ENCODE data around the gene EFCAB8.

Gene EFCAB8

GRCh38 chr20:32986331-32986966 lies 127.7 kb downstream of the EFCAB8 start:
- DNase-seq (ENCODE audit: low spot score): no peak

GRCh38 chr20:32987044-32987825 lies 128.5 kb downstream of the EFCAB8 start:
- no peak for DNase-seq (ENCODE audit: low spot score)

- no peak for DNase-seq (ENCODE audit: low spot score)
Observed at GRCh38 chr20:32988008-32988407, 129.3 kb downstream of the EFCAB8 start.

GRCh38 chr20:32989507-32990283 lies 131.0 kb downstream of the EFCAB8 start:
- no peak for DNase-seq (ENCODE audit: low spot score)

- no peak for DNase-seq (ENCODE audit: low spot score)
Observed at GRCh38 chr20:32990426-32990825, 131.7 kb downstream of the EFCAB8 start.

GRCh38 chr20:32991383-32991782 lies 132.7 kb downstream of the EFCAB8 start:
- no peak for DNase-seq (ENCODE audit: low spot score)

DNA sequence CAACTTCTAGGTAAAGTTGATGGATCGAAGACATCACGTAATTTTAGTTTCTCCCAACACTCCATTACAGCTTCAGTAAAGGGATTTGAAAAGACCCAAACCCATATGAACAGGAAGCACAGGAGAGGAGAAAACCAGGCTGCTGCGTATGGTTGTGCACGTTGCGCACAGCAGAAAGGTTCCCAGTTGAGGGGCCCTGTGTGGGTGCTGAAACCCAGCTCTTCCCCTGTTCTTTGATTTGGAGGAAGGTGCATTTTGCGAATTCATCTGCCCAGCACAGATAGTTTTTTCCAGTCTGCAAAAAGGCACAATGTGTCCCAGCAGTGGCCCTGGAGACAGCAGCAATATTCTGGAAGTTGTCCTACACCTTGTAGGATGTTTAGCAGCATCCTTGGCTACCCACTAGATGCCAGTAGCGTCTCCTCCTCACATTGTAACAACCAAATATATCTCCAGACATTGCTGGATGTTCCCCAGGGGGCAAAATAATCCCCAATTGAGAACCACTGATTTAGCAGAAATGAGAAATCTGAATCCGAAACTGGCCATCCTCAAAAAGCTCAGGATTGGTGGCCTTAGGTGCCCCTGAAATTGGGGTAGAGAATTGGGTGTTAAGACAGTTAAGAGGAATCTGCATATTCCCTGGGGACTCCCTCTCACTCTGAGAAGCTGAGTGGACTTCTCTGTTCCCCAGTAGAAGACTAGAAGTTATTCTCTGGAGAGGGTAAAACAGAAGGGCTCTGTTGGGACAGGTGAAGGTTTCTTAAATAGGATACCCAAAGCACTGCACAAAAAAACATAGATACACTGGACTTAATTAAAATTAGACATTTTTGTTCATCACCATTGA lies 133.3 kb downstream of the EFCAB8 start:
- no peak for DNase-seq (ENCODE audit: low spot score)

DNA sequence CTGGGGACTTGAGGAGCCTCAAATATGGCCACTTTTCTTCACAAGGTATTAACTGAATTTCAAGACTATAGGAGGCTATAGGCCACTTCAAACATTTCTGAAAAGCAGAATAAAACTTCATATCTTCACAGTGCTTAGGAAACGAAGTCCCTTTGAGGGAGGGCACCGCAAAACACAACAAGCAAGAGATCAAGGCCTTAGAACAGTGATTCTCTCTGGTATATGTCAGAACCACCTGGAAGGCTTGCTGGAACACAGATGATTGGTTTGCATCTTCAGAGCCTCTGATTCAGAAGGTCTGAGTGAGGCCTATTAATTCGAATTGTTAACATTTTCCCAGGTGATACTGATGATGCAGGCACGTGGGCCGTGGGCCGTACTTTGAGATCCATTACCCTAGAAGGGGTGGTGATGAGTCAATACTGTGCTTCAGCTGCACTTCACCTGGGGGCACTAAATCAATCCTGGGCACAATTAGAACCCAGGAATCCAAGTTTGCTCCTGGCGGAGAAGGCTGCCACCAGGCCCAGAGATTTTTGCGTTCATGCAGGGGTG lies 134.8 kb downstream of the EFCAB8 start:
- no peak for DNase-seq (ENCODE audit: low spot score)

- DNase-seq (ENCODE audit: low spot score): no peak
Observed at GRCh38 chr20:32995802-32996201, 137.1 kb downstream of the EFCAB8 start.

GRCh38 chr20:32997431-32997830 lies 138.7 kb downstream of the EFCAB8 start:
- DNase-seq (ENCODE audit: low spot score): no peak

GRCh38 chr20:32999603-33000250 lies 141.0 kb downstream of the EFCAB8 start:
- no peak for DNase-seq (ENCODE audit: low spot score)

GRCh38 chr20:33000802-33001466 lies 142.2 kb downstream of the EFCAB8 start:
- no peak for DNase-seq (ENCODE audit: low spot score)

DNA sequence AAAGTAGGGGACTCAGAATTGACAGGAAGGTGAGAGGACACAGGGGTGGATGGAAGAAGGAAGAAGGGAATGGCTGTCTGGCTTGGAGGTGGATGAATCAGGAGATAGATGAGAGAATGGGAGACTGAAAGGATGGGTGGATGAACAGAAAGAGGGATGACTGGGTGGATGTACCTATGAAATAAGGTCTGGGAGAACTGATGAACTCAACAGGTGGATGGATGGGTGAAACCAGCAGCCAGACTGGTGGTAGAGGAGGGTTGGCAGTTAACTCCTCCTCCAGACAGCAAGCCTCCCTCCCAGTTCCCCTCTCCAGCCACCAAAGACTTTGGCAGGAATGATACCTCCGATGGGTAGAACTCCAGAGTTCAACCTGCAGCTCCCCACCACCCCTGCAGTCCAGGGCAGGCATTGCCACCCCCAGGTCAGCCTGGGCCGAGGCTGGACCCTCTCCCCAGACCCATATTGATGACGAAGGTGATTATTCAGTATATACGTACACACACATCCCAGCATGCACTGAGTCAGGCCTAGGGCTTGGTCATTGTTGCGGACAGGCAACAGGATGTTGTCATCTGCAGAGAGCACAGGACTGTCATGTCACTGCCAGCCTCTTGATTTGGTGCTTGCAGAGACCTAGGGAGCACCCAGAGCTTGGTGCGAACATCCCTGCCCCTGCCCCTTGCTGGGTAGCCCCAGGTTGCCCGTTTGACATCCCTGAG lies 143.5 kb downstream of the EFCAB8 start:
- DNase-seq (ENCODE audit: low spot score): no peak

GRCh38 chr20:33004141-33004751 lies 145.5 kb downstream of the EFCAB8 start, which contains the start of gene SUN5:
Gene SUN5, minus strand, starts transcription at chr20:33004433. Its CDS starts 93 bp downstream, at chr20:33004340.
- no peak for DNase-seq (ENCODE audit: low spot score)

DNA sequence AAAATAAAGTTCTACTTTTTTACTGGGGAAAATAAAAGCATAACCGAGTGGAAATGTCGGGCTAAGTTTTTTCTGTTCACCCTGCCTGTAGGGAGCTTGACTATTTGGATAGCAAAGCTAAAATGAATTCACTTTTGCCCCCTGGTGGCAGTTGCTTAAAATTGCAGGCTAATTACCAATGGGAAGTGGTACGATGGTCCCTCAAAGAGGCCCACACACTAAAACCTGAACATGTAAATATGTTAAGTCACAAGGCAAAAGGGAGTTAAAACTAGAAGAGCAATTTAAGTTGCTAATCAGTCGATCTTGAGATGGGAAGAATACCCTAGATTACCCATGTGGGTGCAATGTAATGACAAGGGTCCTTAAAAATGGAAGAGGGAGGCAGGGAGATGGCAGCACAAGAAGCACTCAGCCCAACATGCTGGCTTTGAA lies 146.4 kb downstream of the EFCAB8 start:
- DNase-seq (ENCODE audit: low spot score): peak; percentile 12

- DNase-seq (ENCODE audit: low spot score): no peak
Observed at GRCh38 chr20:33005908-33006775, 147.4 kb downstream of the EFCAB8 start.

DNA sequence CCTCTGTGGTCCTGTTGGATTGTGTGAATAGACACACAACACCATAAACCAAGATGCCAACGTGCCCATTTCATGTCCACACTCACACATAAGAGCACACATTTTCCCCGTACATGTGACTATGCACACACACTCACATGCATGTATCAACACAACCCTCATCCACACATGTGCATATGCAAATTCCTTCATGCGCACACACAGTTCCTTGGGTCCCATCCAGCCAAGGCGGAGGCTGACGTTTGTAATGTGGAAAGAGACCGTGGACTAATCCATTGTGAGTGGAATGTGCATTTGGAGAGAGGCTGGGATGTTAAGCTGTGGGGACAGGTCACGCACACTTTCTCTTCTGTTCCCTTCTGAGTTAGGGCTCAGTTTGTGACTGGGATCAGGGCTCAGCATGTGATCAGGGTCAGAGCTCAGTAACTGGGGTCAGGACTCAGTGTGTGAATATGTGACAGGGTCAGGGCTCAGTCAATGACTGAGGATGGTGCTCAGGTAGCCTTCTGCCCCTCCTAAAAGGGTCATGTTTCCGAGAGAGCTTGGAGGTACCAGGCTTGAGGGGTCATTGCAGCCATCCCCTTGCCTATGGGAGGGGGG lies 148.2 kb downstream of the EFCAB8 start:
- DNase-seq (ENCODE audit: low spot score): no peak
